ENCODE results near the gene OCA2.

The OCA2 gene

DNA sequence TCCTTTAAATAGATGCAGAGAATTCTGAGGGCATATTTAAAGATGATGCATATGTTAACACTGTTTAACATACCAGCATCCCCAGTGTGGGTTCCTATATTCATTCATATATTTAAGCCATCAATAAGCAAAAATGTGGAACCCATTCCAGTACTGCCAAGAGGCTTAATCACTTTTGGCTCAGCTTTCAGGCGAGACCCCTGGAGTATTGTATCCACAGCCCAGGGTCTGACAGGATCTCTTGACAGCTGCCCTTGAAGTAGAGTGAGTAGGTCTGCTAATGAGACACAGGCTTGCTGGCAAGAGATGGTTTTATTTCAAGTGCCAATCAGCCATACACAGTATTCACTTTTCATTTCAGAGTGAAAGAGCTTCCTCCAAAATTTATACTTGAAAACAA is 367.3 kb downstream of the OCA2 start:
- Histone ChIP-seq H4K20me1 (ENCODE audit: insufficient read depth, low read length) (no peaks in the 10 kb centered on the region), H3K27ac (ENCODE audit: low read length) (no peak overlapping the region), H3K9me3 (ENCODE audit: insufficient read depth, low read length) (peaks cover 10% of the 10 kb centered on the region; the same call in 1 of the 2 replicates), H3K36me3 (replicated peaks; ENCODE audit: low read depth, low read length) (no peaks in the 10 kb centered on the region), H3K4me1 (ENCODE audit: low read length) (no peaks in the 10 kb centered on the region), H2AFZ (ENCODE audit: low read depth, low read length) (no peak overlapping the region), H3K4me3 (ENCODE audit: low read length) (no peak overlapping the region), H3K4me2 (ENCODE audit: low read length) (no peak overlapping the region), H3K9ac (ENCODE audit: low read length) (no peak overlapping the region), H3K27me3 (ENCODE audit: low read depth, low read length) (no peaks in the 10 kb centered on the region), H3K79me2 (ENCODE audit: low read length) (no peaks in the 10 kb centered on the region)
- TF ChIP-seq, protein P1, sequence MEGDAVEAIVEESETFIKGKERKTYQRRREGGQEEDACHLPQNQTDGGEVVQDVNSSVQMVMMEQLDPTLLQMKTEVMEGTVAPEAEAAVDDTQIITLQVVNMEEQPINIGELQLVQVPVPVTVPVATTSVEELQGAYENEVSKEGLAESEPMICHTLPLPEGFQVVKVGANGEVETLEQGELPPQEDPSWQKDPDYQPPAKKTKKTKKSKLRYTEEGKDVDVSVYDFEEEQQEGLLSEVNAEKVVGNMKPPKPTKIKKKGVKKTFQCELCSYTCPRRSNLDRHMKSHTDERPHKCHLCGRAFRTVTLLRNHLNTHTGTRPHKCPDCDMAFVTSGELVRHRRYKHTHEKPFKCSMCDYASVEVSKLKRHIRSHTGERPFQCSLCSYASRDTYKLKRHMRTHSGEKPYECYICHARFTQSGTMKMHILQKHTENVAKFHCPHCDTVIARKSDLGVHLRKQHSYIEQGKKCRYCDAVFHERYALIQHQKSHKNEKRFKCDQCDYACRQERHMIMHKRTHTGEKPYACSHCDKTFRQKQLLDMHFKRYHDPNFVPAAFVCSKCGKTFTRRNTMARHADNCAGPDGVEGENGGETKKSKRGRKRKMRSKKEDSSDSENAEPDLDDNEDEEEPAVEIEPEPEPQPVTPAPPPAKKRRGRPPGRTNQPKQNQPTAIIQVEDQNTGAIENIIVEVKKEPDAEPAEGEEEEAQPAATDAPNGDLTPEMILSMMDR (IDR thresholded peaks at IDR 0.05; ENCODE audit: low read depth, low read length), result no peak
- no peak for TF ChIP-seq EZH2phosphoT487 (IDR thresholded peaks at IDR 0.05; ENCODE audit: low read depth)

DNA sequence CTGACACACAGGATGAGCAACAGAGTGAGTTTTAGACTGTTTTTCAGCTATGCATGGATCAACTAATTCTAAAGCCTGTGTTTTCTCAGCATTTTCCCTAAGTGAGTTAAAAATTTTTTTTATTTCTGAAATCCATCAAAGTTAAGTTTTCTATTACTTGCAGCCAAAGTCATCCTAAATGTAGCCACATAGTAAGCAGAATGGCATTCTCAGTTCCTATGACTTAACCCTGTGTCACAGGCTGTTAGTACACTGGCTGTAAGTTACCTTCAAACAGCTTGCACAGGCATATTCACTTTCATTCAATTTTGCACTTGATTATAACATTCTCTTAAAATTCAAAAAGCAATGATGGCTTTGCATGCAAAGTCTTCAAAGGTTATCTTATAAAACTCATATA is 368.2 kb downstream of the OCA2 start:
- Histone ChIP-seq H3K9me3 (ENCODE audit: insufficient read depth, low read length) (peaks cover 10% of the 10 kb centered on the region; the same call in 1 of the 2 replicates), H3K36me3 (replicated peaks; ENCODE audit: low read depth, low read length) (no peaks in the 10 kb centered on the region), H4K20me1 (ENCODE audit: insufficient read depth, low read length) (no peaks in the 10 kb centered on the region), H3K4me1 (ENCODE audit: low read length) (no peaks in the 10 kb centered on the region), H3K4me3 (ENCODE audit: low read length) (no peak overlapping the region), H3K27me3 (ENCODE audit: low read depth, low read length) (no peaks in the 10 kb centered on the region), H3K79me2 (ENCODE audit: low read length) (no peaks in the 10 kb centered on the region), H2AFZ (ENCODE audit: low read depth, low read length) (no peak overlapping the region), H3K9ac (ENCODE audit: low read length) (no peak overlapping the region), H3K4me2 (ENCODE audit: low read length) (no peak overlapping the region), H3K27ac (ENCODE audit: low read length) (no peak overlapping the region)
- no peak for TF ChIP-seq EZH2phosphoT487 (IDR thresholded peaks at IDR 0.05; ENCODE audit: low read depth)
- TF ChIP-seq, protein P1 (IDR thresholded peaks at IDR 0.05; ENCODE audit: low read depth, low read length), result no peak

DNA sequence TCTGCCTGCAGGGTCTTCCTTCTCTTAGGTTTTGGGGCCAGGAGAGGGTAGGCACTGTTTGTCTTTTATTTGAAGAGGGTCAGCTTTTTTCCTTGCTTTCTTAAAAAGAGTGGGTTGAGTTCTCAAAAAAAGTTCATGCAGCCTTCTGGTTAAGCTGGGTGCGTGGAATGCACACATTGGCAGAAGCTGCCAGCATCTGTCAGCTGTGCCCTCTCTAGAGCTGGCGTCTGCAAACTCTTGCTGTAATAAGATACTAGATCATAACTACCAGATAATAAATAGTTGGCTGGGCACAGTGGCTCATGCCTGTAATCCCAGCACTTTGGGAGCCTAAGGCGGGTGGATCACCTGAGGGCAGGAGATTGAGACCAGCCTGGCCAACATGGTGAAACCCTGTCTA is 373.4 kb downstream of the OCA2 start:
- Histone ChIP-seq H3K9me3 (ENCODE audit: insufficient read depth, low read length) (no peaks in the 10 kb centered on the region), H4K20me1 (ENCODE audit: insufficient read depth, low read length) (no peaks in the 10 kb centered on the region), H3K79me2 (ENCODE audit: low read length) (no peaks in the 10 kb centered on the region), H2AFZ (ENCODE audit: low read depth, low read length) (no peak overlapping the region), H3K4me2 (ENCODE audit: low read length) (no peak overlapping the region), H3K27ac (ENCODE audit: low read length) (no peak overlapping the region), H3K4me1 (ENCODE audit: low read length) (no peaks in the 10 kb centered on the region), H3K9ac (ENCODE audit: low read length) (no peak overlapping the region), H3K36me3 (replicated peaks; ENCODE audit: low read depth, low read length) (no peaks in the 10 kb centered on the region), H3K4me3 (ENCODE audit: low read length) (no peak overlapping the region), H3K27me3 (ENCODE audit: low read depth, low read length) (no peaks in the 10 kb centered on the region)
- TF ChIP-seq, protein P1 (IDR thresholded peaks at IDR 0.05; ENCODE audit: low read depth, low read length), result no peak
- no peak for TF ChIP-seq EZH2phosphoT487 (IDR thresholded peaks at IDR 0.05; ENCODE audit: low read depth)

DNA sequence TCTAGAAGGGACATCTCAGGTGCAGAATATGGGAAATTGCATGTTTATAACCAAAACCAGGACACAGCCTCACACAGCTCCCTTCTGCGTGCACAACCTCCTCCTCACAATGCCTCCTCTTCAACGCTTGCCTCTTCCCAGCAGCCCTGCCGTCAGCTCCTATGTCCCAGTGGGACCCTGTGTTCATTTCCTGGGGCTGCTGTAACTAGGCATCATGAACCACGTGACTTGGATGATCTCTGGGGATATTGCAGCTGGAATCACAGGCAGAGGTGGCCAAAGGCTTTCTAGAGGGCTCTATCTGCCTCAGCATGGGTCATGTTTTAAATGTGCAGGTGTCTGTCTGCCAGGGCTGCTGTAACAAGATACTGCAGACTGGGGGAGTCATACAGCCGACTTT is 375.3 kb downstream of the OCA2 start:
- Histone ChIP-seq H3K9me3 (ENCODE audit: insufficient read depth, low read length) (no peaks in the 10 kb centered on the region), H3K4me3 (ENCODE audit: low read length) (no peak overlapping the region), H3K79me2 (ENCODE audit: low read length) (no peaks in the 10 kb centered on the region), H4K20me1 (ENCODE audit: insufficient read depth, low read length) (no peaks in the 10 kb centered on the region), H2AFZ (ENCODE audit: low read depth, low read length) (no peak overlapping the region), H3K27me3 (ENCODE audit: low read depth, low read length) (no peaks in the 10 kb centered on the region), H3K4me2 (ENCODE audit: low read length) (no peak overlapping the region), H3K36me3 (replicated peaks; ENCODE audit: low read depth, low read length) (no peaks in the 10 kb centered on the region), H3K9ac (ENCODE audit: low read length) (no peak overlapping the region), H3K27ac (ENCODE audit: low read length) (no peak overlapping the region), H3K4me1 (ENCODE audit: low read length) (no peaks in the 10 kb centered on the region)
- TF ChIP-seq, protein P1 (IDR thresholded peaks at IDR 0.05; ENCODE audit: low read depth, low read length), result no peak
